H4 (cell line): ENCODE results near the gene IFNA14. TPM values are rescaled to one million over a fixed set of nuclear protein-coding genes. Genes with fewer than 3 reads are reported as not detected.
"Not testable (repeated sequence)": the region's sequence is repeated elsewhere in the genome, so short reads cannot be mapped to it uniquely, and the experiment has no call there.

Experiments used
- DNase-seq: peaks from one replicate; pipeline ENCODE4 v3.0.0-alpha.2; 2015; ENCODE audit warnings: low spot score
- total RNA-seq: library from RNA; depleted of rRNA; stranded (reverse); fragments of >200 nt; shearing (Covaris generic); gene quantifications from 2 replicates; pipeline ENCODE4 v1.2.3, GENCODE V29; 2014; rRNA removed

IFNA14 gene
- total RNA-seq, 1 experiment from 2014 or later = not detected

GRCh38 chr9:21213411-21214326 lies 26.1 kb downstream of the IFNA14 start:
- not testable (repeated sequence) for DNase-seq

DNA sequence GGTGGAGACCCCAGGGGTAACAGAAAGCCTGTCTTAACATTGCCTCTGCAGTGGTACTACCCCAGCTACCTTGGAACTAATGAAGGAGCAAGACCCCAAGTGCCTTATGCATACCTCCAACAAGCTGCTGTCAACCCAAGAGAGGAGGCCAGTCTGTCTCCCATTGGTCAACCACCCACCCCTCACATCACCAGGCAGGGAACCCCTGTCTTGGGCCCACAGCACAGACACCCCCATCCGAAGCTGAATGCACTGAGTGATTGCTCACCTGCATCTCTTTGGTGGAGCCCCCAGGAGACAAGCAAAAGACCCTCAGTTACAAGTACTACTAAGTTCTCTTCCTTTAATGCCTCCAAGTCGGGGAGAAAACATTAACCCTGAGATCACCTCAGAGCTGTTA lies 27.6 kb downstream of the IFNA14 start:
- DNase-seq = not testable (repeated sequence)

DNA sequence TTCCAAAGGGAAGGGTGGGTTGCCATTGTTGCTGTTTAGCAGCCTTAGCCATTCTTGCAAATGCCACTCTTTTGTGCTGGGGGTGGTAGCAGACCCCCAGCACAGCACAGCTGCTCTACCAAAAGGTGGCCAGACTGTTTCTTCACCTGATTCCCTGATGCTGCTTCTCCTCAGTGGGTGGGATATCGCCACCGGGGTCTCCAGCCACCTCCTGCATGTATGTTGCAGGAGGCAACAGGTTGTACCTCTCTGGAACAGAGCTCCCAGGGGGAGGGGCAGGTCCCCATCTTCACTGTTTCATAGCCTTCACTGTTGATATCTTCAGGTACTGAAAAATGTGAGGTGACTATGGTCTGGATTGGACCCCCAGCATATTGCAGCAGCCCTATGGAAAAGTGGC lies 29.0 kb downstream of the IFNA14 start:
- DNase-seq = not testable (repeated sequence)

- DNase-seq = no peak
Measured at GRCh38 chr9:21210311-21210710, 29.5 kb downstream of the IFNA14 start.

GRCh38 chr9:21207043-21207442 lies 32.8 kb downstream of the IFNA14 start, which contains the start of gene IFNA10:
Gene IFNA10, minus strand, starts transcription at chr9:21207143. Its CDS starts 46 bp downstream, at chr9:21207097.
- DNase-seq = not testable (repeated sequence)

GRCh38 chr9:21205204-21205603 lies 34.6 kb downstream of the IFNA14 start:
- no peak for DNase-seq

GRCh38 chr9:21202105-21202504 lies 37.7 kb downstream of the IFNA14 start, which contains the start of gene IFNA7:
Gene IFNA7, minus strand, starts transcription at chr9:21202205. Its CDS starts 40 bp downstream, at chr9:21202165.
- DNase-seq = not testable (repeated sequence)

DNA sequence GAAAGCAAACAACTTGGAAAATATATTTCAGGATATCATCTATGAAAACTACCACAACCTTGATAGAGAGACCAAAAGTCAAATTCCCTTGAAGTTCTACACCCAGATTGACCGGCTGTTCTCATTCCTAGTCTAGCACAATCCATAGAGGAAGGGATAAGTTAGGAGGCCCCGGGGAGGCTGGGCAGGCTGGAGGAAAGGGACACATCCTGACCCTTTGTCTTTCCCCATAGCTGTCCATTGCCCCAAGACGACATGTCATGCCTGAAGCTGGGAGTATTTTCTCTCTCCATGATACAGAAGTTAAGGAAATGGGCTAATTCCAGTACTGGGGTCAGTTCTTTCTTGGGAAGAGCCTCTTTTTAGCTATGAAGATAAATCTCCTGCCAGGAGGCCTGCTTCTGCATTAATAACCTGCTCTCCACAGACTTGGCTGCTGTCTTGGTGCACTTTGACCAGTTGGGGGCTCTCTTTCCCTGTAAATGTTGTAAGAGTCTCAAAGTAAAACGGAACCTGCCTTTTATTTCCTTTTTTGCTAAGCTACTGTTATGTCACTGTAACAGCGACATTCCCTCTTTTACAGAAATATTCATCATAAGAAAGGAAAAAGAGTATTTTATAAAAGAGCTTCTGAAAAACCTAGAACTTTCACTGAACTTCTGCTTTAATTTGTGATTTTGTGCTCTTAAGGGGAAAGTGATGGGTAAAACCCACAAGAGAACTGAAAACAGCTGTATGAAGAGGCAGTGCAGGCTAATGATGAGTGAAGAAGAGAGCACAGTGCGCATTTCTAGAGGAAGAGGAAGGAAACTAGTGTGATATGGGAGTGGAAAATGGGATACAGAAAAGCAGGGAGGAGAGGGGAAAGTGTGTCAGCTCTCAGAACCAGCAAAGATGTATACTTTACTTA lies 44.7 kb downstream of the IFNA14 start:
- DNase-seq = not testable (repeated sequence)

Other genes with a start within 250 kb of the IFNA14 start
- gene HACD4, start 208.4 kb downstream of the IFNA14 start, total RNA-seq = not detected in 2 replicates
- not detected in 2 replicates for gene IFNB1, start 162.1 kb downstream of the IFNA14 start, total RNA-seq
- not detected in 2 replicates for gene IFNW1, start 98.2 kb downstream of the IFNA14 start, total RNA-seq
- gene IFNA21, start 73.3 kb downstream of the IFNA14 start, total RNA-seq = 0.15 TPM in 1 of 2 replicates, not detected in the other
- gene IFNA4, start 52.4 kb downstream of the IFNA14 start, total RNA-seq = 0.27 TPM in 1 of 2 replicates, not detected in the other
- not detected in 2 replicates for gene IFNA7, start 37.8 kb downstream of the IFNA14 start, total RNA-seq
- not detected in 2 replicates for gene IFNA10, start 32.9 kb downstream of the IFNA14 start, total RNA-seq
- gene IFNA16, start 22.7 kb downstream of the IFNA14 start, total RNA-seq = not detected in 2 replicates
- not detected in 2 replicates for gene IFNA17, start 11.8 kb downstream of the IFNA14 start, total RNA-seq
- gene IFNA5, start 65.3 kb upstream of the IFNA14 start, total RNA-seq = not detected in 2 replicates
- 0.06 TPM in 1 of 2 replicates, not detected in the other for gene KLHL9, start 95.4 kb upstream of the IFNA14 start, total RNA-seq
- gene IFNA6, start 110.9 kb upstream of the IFNA14 start, total RNA-seq = not detected in 2 replicates
- gene IFNA13, start 128.1 kb upstream of the IFNA14 start, total RNA-seq = not detected in 2 replicates
- gene IFNA2, start 145.4 kb upstream of the IFNA14 start, total RNA-seq = not detected in 2 replicates
- not detected in 2 replicates for gene IFNA8, start 169.1 kb upstream of the IFNA14 start, total RNA-seq
- not detected in 2 replicates for gene IFNA1, start 200.4 kb upstream of the IFNA14 start, total RNA-seq
- not detected in 2 replicates for gene IFNE, start 242.3 kb upstream of the IFNA14 start, total RNA-seq